MCF 10A (cell line): Measurements from ENCODE around the gene TNFSF15. TPM values are rescaled to one million over a fixed set of nuclear protein-coding genes. Genes with fewer than 3 reads are reported as not detected.
"Not testable (repeated sequence)": the region's sequence is repeated elsewhere in the genome, so short reads cannot be mapped to it uniquely, and the experiment has no call there.

ENCODE experiments used
- BruUV-seq: library from RNA; stranded (reverse); fragments of 400-500 nt; replicated peaks from 2 replicates; lab custom pipeline; 2021; lab: Mats Ljungman, UMichigan
- CTCF ChIA-PET: fragments of 300-600 bp; sonication (Branson Sonifier 250); formaldehyde crosslinking; extraction: SDS; loops from one replicate; lab custom pipeline; 2021; ENCODE audit warnings: antibody characterized with exemption, inconsistent platforms; lab: Yijun Ruan, JAX
- POLR2A ChIA-PET: fragments of 300-600, 350-650 bp; sonication (Branson Sonifier 250); formaldehyde crosslinking; extraction: SDS; loops from one replicate; lab custom pipeline; 2020; ENCODE audit warnings: antibody characterized with exemption, inconsistent platforms; lab: Yijun Ruan, JAX
- DNase-seq: peaks from one replicate; pipeline ENCODE4 v3.0.0-alpha.2; 2018; ENCODE audit not compliant: unreplicated experiment
- H3K27ac Mint-ChIP-seq: one replicate; pipeline ENCODE4 v1.8.0; 2022; ENCODE audit warnings: mild to moderate bottlenecking, low read depth, mixed read lengths; ENCODE audit not compliant: unreplicated experiment
- H3K27me3 Mint-ChIP-seq: one replicate; pipeline ENCODE4 v1.8.0; 2022; ENCODE audit warnings: mixed read lengths; ENCODE audit not compliant: insufficient read depth, unreplicated experiment
- H3K36me3 Mint-ChIP-seq: one replicate; pipeline ENCODE4 v1.8.0; 2022; ENCODE audit warnings: mild to moderate bottlenecking, moderate library complexity, mixed read lengths; ENCODE audit not compliant: insufficient read depth, unreplicated experiment
- H3K4me1 Mint-ChIP-seq: one replicate; pipeline ENCODE4 v1.8.0; 2022; ENCODE audit warnings: mixed read lengths; ENCODE audit not compliant: insufficient read depth, unreplicated experiment
- H3K4me3 Mint-ChIP-seq: one replicate; pipeline ENCODE4 v1.8.0; 2022; ENCODE audit warnings: mild to moderate bottlenecking, moderate library complexity, mixed read lengths; ENCODE audit not compliant: unreplicated experiment
- H3K9me3 Mint-ChIP-seq: one replicate; pipeline ENCODE4 v1.8.0; 2022; ENCODE audit warnings: mixed read lengths; ENCODE audit not compliant: unreplicated experiment
- CTCF ChIP-seq: fragments of 200-600 bp; IDR thresholded peaks from one replicate; pipeline ENCODE4 v1.8.0; 2022; ENCODE audit warnings: antibody characterized with exemption, mild to moderate bottlenecking; ENCODE audit not compliant: unreplicated experiment
- intact Hi-C: fragments of 100-400 bp; cut with micrococcal nuclease; formaldehyde crosslinking; loops from 2 replicates; pipeline ENCODE4 v1.14.1; 2022
- total RNA-seq: library from RNA; stranded (reverse); gene quantifications from 2 replicates; pipeline ENCODE4 v1.2.3, GENCODE V29; 2022

The TNFSF15 gene
- total RNA-seq, 1 experiment from 2014 or later = 1.9 TPM

GRCh38 chr9:114738581-114739316 is 67.1 kb downstream of the TNFSF15 start:
- Mint-ChIP-seq H3K27me3 (no peaks in the 10 kb centered on the region), H3K9me3 (no peaks in the 10 kb centered on the region), H3K4me1 (peaks cover 23% of the 10 kb centered on the region), H3K4me3 (no peak overlapping the region), H3K27ac (no peak overlapping the region), H3K36me3 (no peaks in the 10 kb centered on the region)
- DNase-seq = peak; percentile 87
- intact Hi-C loops = loop anchor here (1.0 to 5.0 kb wide), 7 partner anchors 56 to 784 kb away; partner anchors contain the start of gene TEX48
- no TSS peak for BruUV-seq
- CTCF ChIA-PET = interaction anchor here (0.5 to 13.4 kb wide), 33 partner anchors 16 to 786 kb away, joined by 3 to 286 read pairs (median 4); partner anchors contain the start of gene TEX48
- POLR2A ChIA-PET = interaction anchor here (1.5 to 2.1 kb wide), 2 partner anchors 168 to 169 kb away, joined by 5 to 6 read pairs; no protein-coding TSS in a partner anchor
- TF ChIP-seq CTCF = peak; percentile 85

DNA sequence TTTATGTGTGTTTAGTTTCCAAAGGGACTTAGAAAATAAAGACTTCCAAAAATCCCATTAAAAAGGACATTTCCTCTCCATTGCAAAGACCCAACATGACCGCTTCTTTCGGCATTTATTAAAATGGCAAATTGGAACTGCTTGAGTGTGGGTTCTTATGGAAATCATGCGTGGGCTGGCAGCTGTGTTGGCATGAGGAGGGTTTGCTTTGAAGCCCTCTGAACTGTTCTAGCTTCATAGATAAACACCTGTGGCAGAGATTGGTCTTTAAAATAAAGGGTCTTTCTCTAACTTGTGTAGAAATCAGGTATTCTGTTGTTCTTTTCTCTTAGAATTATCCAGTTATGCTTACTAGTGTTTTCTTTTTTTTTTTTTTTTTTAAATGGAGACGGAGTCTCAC is 68.0 kb downstream of the TNFSF15 start:
- Mint-ChIP-seq H3K27me3 (no peaks in the 10 kb centered on the region), H3K27ac (no peak overlapping the region), H3K4me1 (peaks cover 19% of the 10 kb centered on the region), H3K4me3 (no peak overlapping the region), H3K9me3 (no peaks in the 10 kb centered on the region), H3K36me3 (no peaks in the 10 kb centered on the region)
- TF ChIP-seq CTCF = no peak
- intact Hi-C loops = loop anchor here (2.0 to 5.0 kb wide), 2 partner anchors 333 to 784 kb away; no protein-coding TSS in a partner anchor
- BruUV-seq = no TSS peak
- ChIA-PET CTCF (interaction anchor here (0.5 to 13.4 kb wide), 26 partner anchors 15 to 787 kb away, joined by 3 to 286 read pairs (median 4); partner anchors contain the start of gene TEX48), POLR2A (interaction anchor here (1.5 kb wide), 1 partner anchor 169 kb away, joined by 5 read pairs; no protein-coding TSS in a partner anchor)
- DNase-seq = no peak

DNA sequence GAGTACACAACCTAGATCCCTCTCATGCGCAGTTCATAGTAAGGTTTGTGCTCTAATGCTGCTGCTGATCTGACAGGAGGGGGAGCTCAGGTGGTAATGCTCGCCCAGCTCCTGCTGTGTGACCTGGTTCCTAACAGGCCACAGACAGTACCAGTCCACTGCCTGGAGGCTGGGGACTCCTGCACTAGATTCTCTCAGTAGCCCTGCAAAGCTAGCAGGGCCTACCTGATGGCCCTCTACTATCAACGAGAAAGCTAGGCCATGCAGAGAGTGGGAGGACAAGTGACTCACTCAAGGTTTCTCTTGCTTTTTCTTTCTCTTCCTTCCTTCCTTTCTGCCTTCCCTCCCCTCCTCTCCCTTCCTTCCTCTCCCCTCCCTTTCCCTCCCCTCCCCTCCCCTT is 68.7 kb downstream of the TNFSF15 start:
- TF ChIP-seq CTCF = no peak
- Mint-ChIP-seq H3K27me3 (no peaks in the 10 kb centered on the region), H3K4me3 (no peak overlapping the region), H3K9me3 (no peaks in the 10 kb centered on the region), H3K4me1 (peaks cover 19% of the 10 kb centered on the region), H3K27ac (no peak overlapping the region), H3K36me3 (no peaks in the 10 kb centered on the region)
- ChIA-PET POLR2A (interaction anchor here (0.7 to 1.5 kb wide), 2 partner anchors 11 to 170 kb away, joined by 3 to 5 read pairs; no protein-coding TSS in a partner anchor), CTCF (interaction anchor here (1.5 to 13.4 kb wide), 6 partner anchors 8 to 787 kb away, joined by 4 to 286 read pairs (median 22); partner anchors contain the start of gene TEX48)
- no peak for DNase-seq
- BruUV-seq = no TSS peak
- intact Hi-C loops = loop anchor here (5.0 kb wide), 1 partner anchor 785 kb away; no protein-coding TSS in a partner anchor

DNA sequence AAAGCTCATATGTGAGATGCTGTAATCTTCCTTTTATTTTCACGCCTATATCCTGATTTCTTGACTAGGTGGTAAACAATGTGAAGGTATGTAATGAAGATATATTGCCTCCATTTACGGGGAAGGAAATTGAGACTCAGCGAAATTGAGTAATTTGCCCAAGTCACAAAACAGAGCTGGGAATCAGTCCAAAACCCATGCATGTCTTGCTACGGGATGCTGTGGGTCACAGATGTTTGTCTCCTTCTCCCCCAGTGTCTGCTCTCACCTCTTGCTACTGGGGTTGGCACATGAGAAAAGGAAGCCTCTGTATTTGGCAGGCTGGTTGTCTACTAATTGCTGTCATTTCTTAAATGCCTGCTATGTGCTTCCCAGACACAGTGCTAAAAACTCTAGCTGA is 70.1 kb downstream of the TNFSF15 start:
- POLR2A ChIA-PET = interaction anchor here (0.7 to 1.2 kb wide), 3 partner anchors 171 to 332 kb away, joined by 3 to 8 read pairs (median 3); no protein-coding TSS in a partner anchor
- no peak for TF ChIP-seq CTCF
- no TSS peak for BruUV-seq
- no peaks in the 10 kb centered on the region for H3K9me3 Mint-ChIP-seq
- H3K4me3 Mint-ChIP-seq = no peak overlapping the region
- peaks cover 25% of the 10 kb centered on the region for H3K4me1 Mint-ChIP-seq
- peak; percentile 78 for DNase-seq
- no peaks in the 10 kb centered on the region for H3K36me3 Mint-ChIP-seq
- CTCF ChIA-PET = interaction anchor here (0.6 to 13.4 kb wide), 15 partner anchors 14 to 744 kb away, joined by 3 to 286 read pairs (median 3); partner anchors contain the start of gene TEX48
- intact Hi-C loops = loop anchor here (5.0 kb wide), 1 partner anchor 787 kb away; no protein-coding TSS in a partner anchor
- H3K27ac Mint-ChIP-seq = peak overlapping the region; percentile 68
- no peaks in the 10 kb centered on the region for H3K27me3 Mint-ChIP-seq

DNA sequence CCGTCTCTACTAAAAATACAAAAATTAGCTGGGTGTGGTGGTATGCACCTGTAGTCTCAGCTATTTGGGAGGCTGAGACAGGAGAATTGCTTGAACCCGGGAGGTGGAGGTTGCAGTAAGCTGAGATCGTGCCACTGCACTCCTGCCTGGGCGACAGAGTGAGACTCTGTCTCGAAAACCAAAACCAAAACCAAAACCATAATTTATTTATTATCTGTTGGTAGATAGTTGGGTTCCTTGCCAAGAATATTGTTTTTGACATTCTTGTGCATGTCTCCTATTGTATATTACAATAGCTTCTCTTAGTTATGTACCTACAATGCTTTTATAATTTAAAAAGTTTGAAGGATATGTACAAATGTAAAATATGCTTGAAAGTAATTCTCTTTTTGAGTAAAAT is 70.7 kb downstream of the TNFSF15 start:
- H3K9me3 Mint-ChIP-seq, DNase-seq, BruUV-seq, H3K27ac Mint-ChIP-seq, H3K27me3 Mint-ChIP-seq, H3K4me3 Mint-ChIP-seq, H3K36me3 Mint-ChIP-seq: not testable (repeated sequence)
- ChIA-PET POLR2A (interaction anchor here (0.7 to 1.2 kb wide), 6 partner anchors 71 to 422 kb away, joined by 3 to 8 read pairs (median 3); partner anchors contain the start of gene TNFSF15), CTCF (interaction anchor here (0.6 to 13.4 kb wide), 13 partner anchors 13 to 330 kb away, joined by 3 to 286 read pairs (median 4); partner anchors contain the start of gene TEX48)
- intact Hi-C loops = loop anchor here (5.0 kb wide), 1 partner anchor 787 kb away; no protein-coding TSS in a partner anchor
- H3K4me1 Mint-ChIP-seq = peaks cover 25% of the 10 kb centered on the region
